GM21576 (cell line): ENCODE results near the gene OMA1.

ENCODE experiments used
- ATAC-seq: cut with Tn5 transposase; IDR thresholded peaks from one replicate; pipeline ENCODE4 v1.9.1; 2021; ENCODE audit warnings: mild to moderate bottlenecking, moderate library complexity; ENCODE audit not compliant: unreplicated experiment

OMA1 gene

DNA sequence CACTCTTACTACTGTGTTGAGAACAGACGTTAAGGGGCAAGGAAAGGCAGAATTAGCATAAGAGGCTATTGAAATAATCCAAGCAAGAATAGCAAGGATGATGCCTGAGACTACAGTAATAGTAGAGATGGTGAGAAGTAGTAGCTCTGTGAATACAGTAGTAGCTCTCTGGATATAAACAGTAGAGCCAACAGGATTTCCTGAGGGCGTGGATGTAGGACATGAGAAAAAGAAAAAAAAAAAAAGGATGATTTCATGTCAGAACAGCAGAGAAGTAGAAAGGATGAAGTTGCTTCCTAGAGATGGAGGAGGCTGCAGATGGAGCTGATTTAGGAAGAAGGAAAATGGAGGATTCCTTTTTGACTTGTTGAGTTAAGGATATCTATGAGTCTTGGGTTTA lies 112.3 kb downstream of the OMA1 start:
- no peak for ATAC-seq

GRCh38 chr1:58432851-58433668 lies 113.5 kb downstream of the OMA1 start:
- no peak for ATAC-seq

DNA sequence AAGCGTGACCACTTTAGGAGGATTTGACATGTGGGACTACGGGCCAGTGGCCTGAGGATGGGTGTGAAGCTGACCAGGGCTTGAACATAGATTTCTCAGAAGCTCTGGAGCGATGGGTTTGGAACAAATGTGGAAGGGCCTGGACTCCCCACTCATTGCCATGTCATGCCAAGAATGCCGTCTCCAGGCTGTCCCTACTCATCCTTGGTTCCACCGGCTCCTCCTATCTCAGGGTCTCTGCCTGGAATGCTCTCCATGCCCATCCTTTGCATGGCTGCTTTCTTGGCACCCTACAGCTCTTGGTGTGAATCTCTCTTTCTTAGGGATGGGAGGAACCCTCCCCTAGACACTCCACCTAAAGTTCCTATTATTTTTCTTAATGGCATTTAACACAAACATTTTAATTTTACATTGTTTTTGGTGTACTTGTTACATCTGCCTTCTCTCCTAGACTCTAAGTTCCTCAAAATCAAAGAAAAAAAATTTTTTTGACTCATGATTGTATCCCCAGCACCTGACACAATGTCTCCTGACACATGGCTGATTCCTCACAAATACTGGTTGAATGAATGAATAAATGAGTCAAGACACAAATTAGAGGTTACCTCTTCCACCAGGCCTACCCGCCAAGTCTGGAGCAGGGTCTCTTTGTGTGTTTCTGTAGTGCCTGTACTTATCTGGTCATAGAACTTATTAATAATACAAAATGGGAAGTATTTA lies 114.5 kb downstream of the OMA1 start:
- ATAC-seq = no peak
